Sigmoid colon (tissue), 4 donors: Measurements from ENCODE around the gene RBM38.

ENCODE experiments used
- POLR2AphosphoS5 ChIP-seq, 4 donors: sonication (generic); formaldehyde crosslinking; IDR thresholded peaks; one replicate each; pipeline ENCODE4 v1.6.1; 2017; ENCODE audit warnings: antibody characterized with exemption in 4 of 4
- TF ChIP-seq, protein P1 (sequence below), 4 experiments: fragments of 450-650 bp in 3 of 4; fragments of 200-600 bp in 1 of 4; IDR thresholded peaks; one replicate each; pipeline ENCODE4 v1.5.1; 2016 to 2019; ENCODE audit warnings: antibody characterized with exemption in 4 of 4, mild to moderate bottlenecking in 3 of 4, moderate library complexity in 2 of 4

DNA sequence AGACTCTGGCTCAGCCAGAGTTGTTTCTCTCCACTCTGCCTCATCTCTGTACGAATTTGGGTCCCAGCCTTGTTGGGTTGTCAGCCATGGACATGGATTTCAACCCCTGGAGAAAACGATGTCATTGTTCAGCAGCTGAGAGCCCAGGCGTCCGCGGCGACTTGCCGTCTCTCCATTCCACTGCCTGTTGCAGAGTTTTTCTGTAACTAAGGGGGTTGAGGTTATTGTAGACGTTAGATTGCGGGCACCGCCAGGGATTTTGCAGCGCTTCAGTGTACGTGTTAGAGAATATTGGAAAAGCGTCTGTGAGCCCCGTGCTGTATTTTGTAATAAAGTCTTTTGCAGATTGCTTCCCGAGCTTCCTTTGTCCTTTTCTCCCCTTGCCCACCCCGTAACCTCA lies 13.1 kb upstream of the RBM38 start:
- TF ChIP-seq POLR2AphosphoS5 (IDR thresholded peaks at IDR 0.05): no peak
- TF ChIP-seq, protein P1, sequence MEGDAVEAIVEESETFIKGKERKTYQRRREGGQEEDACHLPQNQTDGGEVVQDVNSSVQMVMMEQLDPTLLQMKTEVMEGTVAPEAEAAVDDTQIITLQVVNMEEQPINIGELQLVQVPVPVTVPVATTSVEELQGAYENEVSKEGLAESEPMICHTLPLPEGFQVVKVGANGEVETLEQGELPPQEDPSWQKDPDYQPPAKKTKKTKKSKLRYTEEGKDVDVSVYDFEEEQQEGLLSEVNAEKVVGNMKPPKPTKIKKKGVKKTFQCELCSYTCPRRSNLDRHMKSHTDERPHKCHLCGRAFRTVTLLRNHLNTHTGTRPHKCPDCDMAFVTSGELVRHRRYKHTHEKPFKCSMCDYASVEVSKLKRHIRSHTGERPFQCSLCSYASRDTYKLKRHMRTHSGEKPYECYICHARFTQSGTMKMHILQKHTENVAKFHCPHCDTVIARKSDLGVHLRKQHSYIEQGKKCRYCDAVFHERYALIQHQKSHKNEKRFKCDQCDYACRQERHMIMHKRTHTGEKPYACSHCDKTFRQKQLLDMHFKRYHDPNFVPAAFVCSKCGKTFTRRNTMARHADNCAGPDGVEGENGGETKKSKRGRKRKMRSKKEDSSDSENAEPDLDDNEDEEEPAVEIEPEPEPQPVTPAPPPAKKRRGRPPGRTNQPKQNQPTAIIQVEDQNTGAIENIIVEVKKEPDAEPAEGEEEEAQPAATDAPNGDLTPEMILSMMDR (IDR thresholded peaks at IDR 0.05): no peak
